KMS-11 (cell line): ENCODE measurements around the gene ALDH5A1.

Experiments used
- H2AFZ ChIP-seq: fragments of 200-600 bp; sonication (generic); 2 replicates; pipeline ENCODE4 v1.6.1; 2016; ENCODE audit warnings: antibody characterized with exemption, mixed run types, low read depth
- H3K27ac ChIP-seq: fragments of 200-600 bp; sonication (generic); 2 replicates; pipeline ENCODE4 v1.6.1; 2016; ENCODE audit warnings: mild to moderate bottlenecking, mixed run types
- H3K27me3 ChIP-seq: fragments of 200-600 bp; sonication (generic); 2 replicates; pipeline ENCODE4 v1.6.1; 2017; ENCODE audit warnings: mild to moderate bottlenecking, low read depth, mixed run types, moderate library complexity; ENCODE audit not compliant: insufficient read depth
- H3K36me3 ChIP-seq: fragments of 200-600 bp; sonication (generic); 2 replicates; pipeline ENCODE4 v1.6.1; 2017; ENCODE audit warnings: mild to moderate bottlenecking, mixed run types; ENCODE audit not compliant: insufficient read depth
- H3K4me1 ChIP-seq: fragments of 200-600 bp; sonication (generic); 2 replicates; pipeline ENCODE4 v1.6.1; 2016; ENCODE audit warnings: mild to moderate bottlenecking, low read depth, mixed run types; ENCODE audit not compliant: poor library complexity, severe bottlenecking
- H3K4me2 ChIP-seq: fragments of 200-600 bp; sonication (generic); 2 replicates; pipeline ENCODE4 v1.7.0; 2016; ENCODE audit warnings: mild to moderate bottlenecking, mixed run types
- H3K4me3 ChIP-seq: fragments of 200-600 bp; sonication (generic); IDR thresholded peaks from 2 replicates; pipeline ENCODE4 v1.6.1; 2017; ENCODE audit warnings: low read depth, low read length, mixed read lengths; ENCODE audit not compliant: insufficient read depth
- H3K79me2 ChIP-seq: fragments of 200-600 bp; sonication (generic); 2 replicates; pipeline ENCODE4 v1.6.1; 2016; ENCODE audit warnings: low read depth, mixed run types; ENCODE audit not compliant: insufficient read depth
- H3K9ac ChIP-seq: fragments of 200-600 bp; sonication (generic); 2 replicates; pipeline ENCODE4 v1.6.1; 2016; ENCODE audit warnings: mild to moderate bottlenecking, mixed run types
- H4K20me1 ChIP-seq: fragments of 200-600 bp; sonication (generic); 2 replicates; pipeline ENCODE4 v1.6.1; 2016; ENCODE audit warnings: mild to moderate bottlenecking, mixed run types; ENCODE audit not compliant: insufficient read depth
- TF ChIP-seq, protein P1 (sequence below): fragments of 200-600 bp; sonication (generic); conservative IDR thresholded peaks from 2 replicates; pipeline ENCODE4 v1.6.1; 2017; ENCODE audit warnings: low read depth, mild to moderate bottlenecking, antibody characterized with exemption, low read length, moderate library complexity, mixed read lengths

Gene ALDH5A1

DNA sequence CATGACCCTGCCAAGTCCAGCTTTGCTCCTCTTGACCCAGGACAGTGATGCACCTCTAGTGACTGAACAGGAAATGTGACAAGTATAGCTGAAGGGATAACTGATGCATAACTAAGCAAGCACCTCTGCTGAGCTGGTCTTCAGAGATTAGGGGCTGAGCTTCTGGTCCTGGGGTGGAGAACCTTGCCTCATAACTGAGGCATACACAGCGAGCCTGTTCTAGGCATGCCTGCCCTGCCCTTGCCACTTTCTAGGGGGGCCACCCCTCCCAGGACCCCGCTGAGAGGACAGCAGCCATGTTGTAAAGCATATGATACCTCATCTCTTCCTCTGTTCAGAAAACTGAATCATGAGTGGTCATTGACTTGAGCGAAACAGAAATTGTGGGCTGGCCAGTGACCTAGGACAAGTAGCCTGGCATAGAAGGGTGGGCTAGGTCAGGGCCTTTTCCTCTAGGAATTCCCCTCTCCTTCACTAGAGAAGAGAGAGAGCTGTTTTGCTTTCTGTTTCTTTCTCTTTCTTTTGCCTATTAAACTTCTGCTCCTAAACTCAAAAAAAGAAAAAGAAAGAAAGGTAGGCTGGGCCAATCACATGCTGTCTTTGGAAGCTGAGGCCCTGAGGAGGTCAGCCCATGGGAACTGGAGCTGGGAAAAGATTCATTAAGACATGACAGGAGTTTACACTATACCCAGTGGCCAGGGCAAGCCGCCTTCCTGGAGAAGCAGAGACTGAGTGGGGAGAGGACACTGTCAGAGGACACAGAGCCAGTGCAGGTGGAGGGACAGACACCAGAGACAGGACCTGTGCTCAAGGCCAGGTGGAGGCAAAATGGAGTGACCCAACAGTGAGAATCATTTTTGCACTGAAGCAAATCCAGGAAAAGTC lies 23.1 kb downstream of the ALDH5A1 start:
- H2AFZ ChIP-seq: peak overlapping the region; percentile 22
- peak overlapping the region; percentile 70 for H3K4me2 ChIP-seq
- H4K20me1 ChIP-seq: no peaks in the 10 kb centered on the region
- TF ChIP-seq, protein P1, sequence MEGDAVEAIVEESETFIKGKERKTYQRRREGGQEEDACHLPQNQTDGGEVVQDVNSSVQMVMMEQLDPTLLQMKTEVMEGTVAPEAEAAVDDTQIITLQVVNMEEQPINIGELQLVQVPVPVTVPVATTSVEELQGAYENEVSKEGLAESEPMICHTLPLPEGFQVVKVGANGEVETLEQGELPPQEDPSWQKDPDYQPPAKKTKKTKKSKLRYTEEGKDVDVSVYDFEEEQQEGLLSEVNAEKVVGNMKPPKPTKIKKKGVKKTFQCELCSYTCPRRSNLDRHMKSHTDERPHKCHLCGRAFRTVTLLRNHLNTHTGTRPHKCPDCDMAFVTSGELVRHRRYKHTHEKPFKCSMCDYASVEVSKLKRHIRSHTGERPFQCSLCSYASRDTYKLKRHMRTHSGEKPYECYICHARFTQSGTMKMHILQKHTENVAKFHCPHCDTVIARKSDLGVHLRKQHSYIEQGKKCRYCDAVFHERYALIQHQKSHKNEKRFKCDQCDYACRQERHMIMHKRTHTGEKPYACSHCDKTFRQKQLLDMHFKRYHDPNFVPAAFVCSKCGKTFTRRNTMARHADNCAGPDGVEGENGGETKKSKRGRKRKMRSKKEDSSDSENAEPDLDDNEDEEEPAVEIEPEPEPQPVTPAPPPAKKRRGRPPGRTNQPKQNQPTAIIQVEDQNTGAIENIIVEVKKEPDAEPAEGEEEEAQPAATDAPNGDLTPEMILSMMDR: no peak
- no peak overlapping the region for H3K9ac ChIP-seq
- peaks cover 49% of the 10 kb centered on the region for H3K4me1 ChIP-seq
- peak overlapping the region; percentile 45; the same call in 1 of the 2 replicates for H3K27ac ChIP-seq
- H3K79me2 ChIP-seq: no peaks in the 10 kb centered on the region
- no peaks in the 10 kb centered on the region for H3K27me3 ChIP-seq
- no peaks in the 10 kb centered on the region for H3K36me3 ChIP-seq
- no peak overlapping the region for H3K4me3 ChIP-seq

DNA sequence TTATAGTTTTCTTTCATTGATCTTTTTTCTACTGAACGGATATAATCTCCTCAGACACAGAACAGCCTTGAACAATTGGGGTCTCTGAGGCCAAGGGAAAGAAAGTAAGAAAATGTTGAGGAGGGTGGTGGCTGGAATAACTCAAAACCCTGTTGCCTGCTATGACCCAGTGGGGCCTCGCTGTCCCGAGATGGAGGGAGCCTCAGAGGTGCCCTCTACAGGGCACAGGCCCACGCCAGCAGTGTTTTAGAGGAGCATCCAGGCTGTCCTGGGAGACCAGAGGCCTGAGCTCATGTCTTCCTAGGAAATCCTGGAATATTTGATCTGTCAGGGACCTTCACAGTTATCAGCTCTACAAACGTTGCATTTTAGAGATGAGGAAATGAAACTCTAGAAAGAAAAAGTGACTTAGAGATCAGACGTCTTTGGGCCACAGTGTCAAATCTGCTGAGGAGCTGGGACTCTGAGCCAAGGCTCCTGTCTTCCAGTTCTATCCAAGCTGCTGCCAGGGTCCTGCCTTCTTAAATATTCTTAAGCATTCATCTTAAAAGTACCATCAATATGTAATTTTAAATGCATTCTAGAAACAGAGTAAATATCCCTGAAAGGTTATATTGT lies 26.3 kb downstream of the ALDH5A1 start:
- Histone ChIP-seq H3K79me2 (no peaks in the 10 kb centered on the region), H3K27ac (no peak overlapping the region), H2AFZ (no peak overlapping the region), H3K9ac (no peak overlapping the region), H3K4me3 (no peak overlapping the region), H3K4me1 (peaks cover 37% of the 10 kb centered on the region), H4K20me1 (no peaks in the 10 kb centered on the region), H3K27me3 (no peaks in the 10 kb centered on the region), H3K36me3 (no peaks in the 10 kb centered on the region), H3K4me2 (no peak overlapping the region)
- TF ChIP-seq, protein P1: peak; percentile 78

DNA sequence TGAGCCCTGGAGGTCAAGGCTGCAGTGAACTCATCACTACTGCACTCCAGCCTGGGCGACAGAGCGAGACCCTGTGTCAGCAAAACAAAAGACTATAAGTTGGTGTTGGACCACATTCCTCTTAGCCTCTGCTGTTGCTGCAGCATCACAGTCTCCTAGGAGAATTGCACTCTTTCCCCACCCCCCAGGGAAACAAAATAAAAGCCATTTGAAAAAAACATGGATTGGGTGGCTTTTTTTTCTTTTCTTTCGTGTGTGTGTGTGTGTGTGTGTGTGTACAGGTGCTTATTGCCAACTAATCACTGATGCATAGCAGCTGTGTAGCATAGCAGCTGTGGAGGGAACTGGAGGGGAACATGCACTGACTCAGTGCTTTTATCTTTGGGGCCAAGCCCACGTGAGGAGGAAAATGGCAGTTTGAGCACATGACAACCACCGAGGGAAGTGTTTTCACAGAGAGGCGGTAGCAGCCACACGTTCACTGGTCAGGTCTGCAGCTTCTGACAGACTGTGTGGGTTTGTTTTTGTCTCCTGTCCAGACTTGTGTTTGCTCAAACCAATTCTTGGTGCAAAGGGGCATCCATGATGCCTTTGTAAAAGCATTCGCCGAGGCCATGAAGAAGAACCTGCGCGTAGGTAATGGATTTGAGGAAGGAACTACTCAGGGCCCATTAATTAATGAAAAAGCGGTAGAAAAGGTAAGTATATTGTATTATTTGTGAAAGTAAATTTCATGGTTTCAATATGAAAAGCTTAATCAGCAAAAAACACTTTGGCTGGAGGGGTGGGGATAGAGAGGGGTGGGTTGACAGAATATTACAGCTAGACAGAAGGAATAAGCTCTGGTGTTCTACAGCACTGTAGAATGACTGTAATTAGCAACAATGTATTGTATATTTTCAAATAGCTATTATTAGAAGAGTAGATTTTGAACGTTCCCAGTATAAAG lies 27.7 kb downstream of the ALDH5A1 start:
- no peak overlapping the region for H3K27ac ChIP-seq
- no peaks in the 10 kb centered on the region for H4K20me1 ChIP-seq
- no peak overlapping the region for H3K9ac ChIP-seq
- H3K4me2 ChIP-seq: peak overlapping the region; percentile 12; the same call in 1 of the 2 replicates
- H2AFZ ChIP-seq: no peak overlapping the region
- no peaks in the 10 kb centered on the region for H3K79me2 ChIP-seq
- no peaks in the 10 kb centered on the region for H3K36me3 ChIP-seq
- no peaks in the 10 kb centered on the region for H3K27me3 ChIP-seq
- no peak overlapping the region for H3K4me3 ChIP-seq
- TF ChIP-seq, protein P1: no peak
- H3K4me1 ChIP-seq: peaks cover 34% of the 10 kb centered on the region

DNA sequence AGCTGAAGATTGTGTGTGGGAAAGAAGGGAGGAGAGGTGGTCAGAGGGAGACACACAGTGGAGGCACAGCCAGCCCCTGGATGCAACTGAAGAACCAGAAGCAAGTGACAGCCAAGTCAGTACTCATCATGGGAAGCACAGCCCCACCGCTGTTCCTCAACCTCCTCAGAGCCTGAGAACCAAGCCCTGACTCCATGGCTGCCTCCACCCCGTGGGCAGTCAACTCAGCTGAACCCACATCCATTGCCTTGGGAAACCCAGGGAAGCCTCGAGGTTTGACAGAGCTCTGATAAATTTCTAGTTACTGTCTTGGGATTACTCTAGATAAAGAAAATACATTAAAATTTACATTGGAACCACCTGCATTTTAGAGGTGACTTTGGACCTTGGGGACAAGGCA lies 29.6 kb downstream of the ALDH5A1 start:
- Histone ChIP-seq H3K27me3 (no peaks in the 10 kb centered on the region), H3K4me3 (no peak overlapping the region), H3K4me1 (peaks cover 23% of the 10 kb centered on the region), H3K36me3 (no peaks in the 10 kb centered on the region), H4K20me1 (no peaks in the 10 kb centered on the region), H3K4me2 (no peak overlapping the region), H3K27ac (no peak overlapping the region), H3K79me2 (no peaks in the 10 kb centered on the region), H2AFZ (no peak overlapping the region), H3K9ac (no peak overlapping the region)
- TF ChIP-seq, protein P1: no peak
